Measurements from ENCODE around the gene TLE1. TPM values are rescaled to one million over a fixed set of nuclear protein-coding genes. Genes with fewer than 3 reads are reported as not detected.

Gene TLE1
- total RNA-seq, 1 donor from 2014 or later: 124 TPM

DNA sequence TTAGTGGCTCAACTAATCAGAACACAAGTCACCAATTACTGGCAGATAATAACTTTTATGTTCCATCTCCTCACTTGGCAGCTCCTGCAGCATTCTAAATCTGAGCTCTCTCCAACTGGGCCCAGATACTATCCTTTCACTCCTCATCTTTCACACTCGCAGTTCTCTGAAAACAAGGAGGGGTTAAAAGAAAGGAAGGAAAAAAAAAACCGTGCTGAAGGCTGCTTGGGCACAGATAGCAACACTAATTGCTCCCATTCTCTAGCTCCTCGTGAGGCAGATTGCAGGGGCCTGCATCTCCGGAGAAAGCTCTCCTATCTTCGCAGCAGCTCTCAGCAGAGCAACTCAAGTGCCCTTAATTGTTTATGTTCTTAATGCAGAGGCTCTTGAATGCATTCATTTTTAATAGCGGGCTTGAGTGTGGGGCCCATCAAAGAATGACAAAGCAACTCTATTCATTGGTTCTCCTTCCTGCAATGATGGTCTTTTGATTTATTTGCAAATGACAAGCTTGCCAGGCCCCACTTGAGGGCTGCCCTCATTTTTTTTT, 23.9 kb downstream of the TLE1 start:
- no peak for DNase-seq (ENCODE audit: low read depth)
- no peak overlapping the region for H3K4me3 ChIP-seq (ENCODE audit: low read depth, low read length)
- TF ChIP-seq, protein P1, sequence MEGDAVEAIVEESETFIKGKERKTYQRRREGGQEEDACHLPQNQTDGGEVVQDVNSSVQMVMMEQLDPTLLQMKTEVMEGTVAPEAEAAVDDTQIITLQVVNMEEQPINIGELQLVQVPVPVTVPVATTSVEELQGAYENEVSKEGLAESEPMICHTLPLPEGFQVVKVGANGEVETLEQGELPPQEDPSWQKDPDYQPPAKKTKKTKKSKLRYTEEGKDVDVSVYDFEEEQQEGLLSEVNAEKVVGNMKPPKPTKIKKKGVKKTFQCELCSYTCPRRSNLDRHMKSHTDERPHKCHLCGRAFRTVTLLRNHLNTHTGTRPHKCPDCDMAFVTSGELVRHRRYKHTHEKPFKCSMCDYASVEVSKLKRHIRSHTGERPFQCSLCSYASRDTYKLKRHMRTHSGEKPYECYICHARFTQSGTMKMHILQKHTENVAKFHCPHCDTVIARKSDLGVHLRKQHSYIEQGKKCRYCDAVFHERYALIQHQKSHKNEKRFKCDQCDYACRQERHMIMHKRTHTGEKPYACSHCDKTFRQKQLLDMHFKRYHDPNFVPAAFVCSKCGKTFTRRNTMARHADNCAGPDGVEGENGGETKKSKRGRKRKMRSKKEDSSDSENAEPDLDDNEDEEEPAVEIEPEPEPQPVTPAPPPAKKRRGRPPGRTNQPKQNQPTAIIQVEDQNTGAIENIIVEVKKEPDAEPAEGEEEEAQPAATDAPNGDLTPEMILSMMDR (conservative IDR thresholded peaks at IDR 0.05; ENCODE audit: low read depth, low read length): no peak

DNA sequence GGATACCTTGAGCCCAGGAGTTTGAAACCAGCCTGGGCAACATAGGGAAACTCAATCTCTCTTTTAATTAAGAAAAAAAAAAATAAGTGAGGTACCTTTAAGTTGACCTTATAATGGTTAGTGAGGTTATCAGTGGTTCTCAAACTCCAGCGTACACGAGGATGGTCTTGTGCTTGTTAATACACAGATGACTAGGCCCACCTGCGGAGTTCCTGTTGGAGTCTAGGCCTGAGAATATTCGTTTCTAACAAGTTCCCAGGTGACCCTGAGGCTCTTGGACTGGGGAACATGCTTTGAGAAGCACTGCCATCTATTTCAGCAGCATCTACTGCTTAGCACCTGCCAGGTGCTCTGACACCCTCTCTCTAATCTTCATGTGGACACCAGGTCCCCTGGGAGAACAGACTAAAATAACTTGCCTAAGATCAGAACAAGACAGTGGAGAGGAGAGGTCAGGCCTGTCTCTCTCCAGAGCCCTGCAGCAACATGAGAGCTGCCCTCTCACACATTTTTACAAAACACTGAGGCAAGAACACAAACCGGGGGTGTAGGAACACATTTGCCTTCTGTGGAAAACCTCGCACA, 24.6 kb downstream of the TLE1 start:
- no peak for DNase-seq (ENCODE audit: low read depth)
- no peak overlapping the region for H3K4me3 ChIP-seq (ENCODE audit: low read depth, low read length)
- TF ChIP-seq, protein P1 (conservative IDR thresholded peaks at IDR 0.05; ENCODE audit: low read depth, low read length): no peak

GRCh38 chr9:81661339-81661738, 28.0 kb downstream of the TLE1 start:
- no peak for DNase-seq (ENCODE audit: low read depth)
- TF ChIP-seq, protein P1 (conservative IDR thresholded peaks at IDR 0.05; ENCODE audit: low read depth, low read length): no peak
- no peak overlapping the region for H3K4me3 ChIP-seq (ENCODE audit: low read depth, low read length)

- DNase-seq (ENCODE audit: low read depth): no peak
- H3K4me3 ChIP-seq (ENCODE audit: low read depth, low read length): no peak overlapping the region
- TF ChIP-seq, protein P1 (conservative IDR thresholded peaks at IDR 0.05; ENCODE audit: low read depth, low read length): no peak
Measured at GRCh38 chr9:81656871-81657337, 32.4 kb downstream of the TLE1 start.

DNA sequence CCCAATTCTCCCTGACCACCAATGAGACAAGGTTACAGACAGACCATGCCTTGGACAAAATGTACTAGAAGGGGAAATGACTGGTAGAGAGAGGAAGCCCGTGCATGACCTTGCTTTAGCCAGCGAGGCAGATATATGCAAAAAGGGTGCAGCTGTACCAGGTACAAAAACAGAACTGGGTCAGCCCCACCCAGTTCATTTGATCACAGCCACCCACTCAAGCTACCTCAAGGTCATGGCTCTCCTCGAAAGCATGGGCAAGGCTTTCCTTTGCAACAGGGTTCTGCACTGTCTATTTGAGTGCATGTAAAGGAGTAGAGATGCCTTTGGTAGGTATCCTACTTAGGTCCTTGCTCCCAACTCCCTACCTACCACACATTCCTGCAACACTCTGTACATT, 33.3 kb downstream of the TLE1 start:
- H3K4me3 ChIP-seq (ENCODE audit: low read depth, low read length): no peak overlapping the region
- DNase-seq (ENCODE audit: low read depth): no peak
- TF ChIP-seq, protein P1 (conservative IDR thresholded peaks at IDR 0.05; ENCODE audit: low read depth, low read length): no peak

- TF ChIP-seq, protein P1 (conservative IDR thresholded peaks at IDR 0.05; ENCODE audit: low read depth, low read length): no peak
- H3K4me3 ChIP-seq (ENCODE audit: low read depth, low read length): no peak overlapping the region
- no peak for DNase-seq (ENCODE audit: low read depth)
Measured at GRCh38 chr9:81653240-81653639, 36.1 kb downstream of the TLE1 start.
